IPS-18a (cell line): ENCODE results near the gene LGI1.

ENCODE experiments used
- H3K27ac ChIP-seq: one replicate; pipeline ENCODE4 v1.5.1; 2013; ENCODE audit warnings: low read length
- H3K27me3 ChIP-seq: one replicate; pipeline ENCODE4 v1.6.1; 2013; ENCODE audit warnings: mild to moderate bottlenecking, low read length; ENCODE audit not compliant: control insufficient read depth, insufficient read depth
- H3K36me3 ChIP-seq: one replicate; pipeline ENCODE4 v1.6.1; 2013; ENCODE audit warnings: low read depth, low read length; ENCODE audit not compliant: control insufficient read depth
- H3K4me1 ChIP-seq: one replicate; pipeline ENCODE4 v1.6.1; 2013; ENCODE audit warnings: low read depth, low read length; ENCODE audit not compliant: control insufficient read depth
- H3K4me3 ChIP-seq: one replicate; pipeline ENCODE4 v1.5.1; 2013; ENCODE audit warnings: low read length
- H3K9ac ChIP-seq: one replicate; pipeline ENCODE4 v1.6.1; 2013; ENCODE audit warnings: mild to moderate bottlenecking, low read length, moderate library complexity
- H3K9me3 ChIP-seq: one replicate; pipeline ENCODE4 v1.6.1; 2013; ENCODE audit warnings: low read depth, low read length; ENCODE audit not compliant: control insufficient read depth

The LGI1 gene

DNA sequence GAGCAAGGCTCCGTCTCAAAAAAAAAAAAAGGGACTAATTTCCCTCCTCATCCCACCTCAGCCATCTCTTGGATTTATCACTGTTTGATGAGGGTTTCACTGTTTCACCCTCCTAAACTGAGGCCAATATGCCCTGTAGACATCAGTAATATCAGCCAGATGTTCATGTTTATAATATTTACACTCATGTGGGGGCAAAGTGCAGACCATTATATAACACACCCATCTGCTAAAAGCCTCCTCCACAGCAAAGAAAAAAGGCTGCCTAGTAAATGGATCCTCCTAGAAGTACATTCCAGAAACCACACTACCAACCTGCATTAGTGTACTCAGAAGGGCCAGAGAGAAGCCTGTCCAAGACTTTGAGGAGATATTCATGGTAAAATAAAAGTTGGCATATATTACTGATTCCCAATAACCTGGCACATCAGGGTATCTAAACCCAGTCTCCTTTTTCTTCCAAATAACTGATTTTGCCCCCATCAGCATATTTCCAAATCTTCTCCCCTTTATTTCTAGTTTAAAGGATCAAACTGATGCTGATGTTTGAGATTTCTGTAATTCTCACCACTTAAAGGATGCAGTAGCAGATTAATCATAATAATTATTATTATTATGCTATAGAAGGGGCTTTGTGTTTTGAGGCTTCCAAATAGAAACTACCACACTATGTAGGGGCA lies 55.1 kb downstream of the LGI1 start:
- Histone ChIP-seq H3K4me3 (no peak overlapping the region), H3K36me3 (no peaks in the 10 kb centered on the region), H3K27me3 (peaks cover 14% of the 10 kb centered on the region), H3K4me1 (peaks cover 11% of the 10 kb centered on the region), H3K9me3 (no peaks in the 10 kb centered on the region), H3K27ac (no peak overlapping the region), H3K9ac (no peak overlapping the region)

DNA sequence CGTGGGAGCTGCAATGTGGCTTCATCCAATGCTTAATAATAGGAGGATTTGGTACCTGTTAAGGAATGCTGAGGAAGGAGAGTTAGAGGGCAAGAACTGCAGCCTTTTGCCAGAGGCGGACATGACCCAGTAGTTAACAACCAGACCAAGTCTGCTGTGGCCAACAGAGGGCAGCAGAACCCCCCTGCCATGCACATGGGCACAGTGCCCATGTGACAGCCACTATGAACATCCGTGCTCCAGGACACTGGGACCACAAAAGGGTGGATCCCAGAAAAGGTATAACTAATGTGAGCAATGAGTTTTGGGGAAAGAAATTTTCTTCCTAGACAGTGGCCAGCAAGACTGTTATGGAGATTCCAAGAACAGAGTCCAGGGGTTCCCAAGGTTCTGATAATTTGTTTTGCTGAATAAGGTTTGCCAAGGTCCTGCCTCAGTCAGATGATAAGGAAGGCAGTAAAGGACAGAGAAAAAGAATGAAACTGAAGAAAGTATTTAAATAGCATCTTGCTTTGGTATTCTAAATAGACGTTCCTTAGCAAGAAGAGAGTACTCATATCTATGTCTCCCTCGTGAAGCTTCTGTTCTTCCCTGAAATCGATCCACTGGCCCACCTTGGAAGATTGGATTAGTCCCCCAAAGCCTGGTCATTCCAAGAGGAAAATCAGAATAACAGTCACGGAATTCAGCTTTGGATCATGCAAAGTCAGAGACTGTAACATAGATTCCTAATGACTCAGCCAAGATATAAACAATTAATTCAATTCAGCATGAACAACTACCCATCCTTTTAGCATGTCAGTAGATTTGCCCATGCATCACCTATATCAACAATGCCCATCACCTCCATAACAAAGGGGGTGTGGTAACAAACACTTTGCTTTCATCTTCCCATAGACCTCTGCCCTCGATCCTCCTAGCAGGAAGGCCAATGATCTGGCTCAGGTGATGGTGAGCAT lies 56.0 kb downstream of the LGI1 start:
- H3K9ac ChIP-seq, result no peak overlapping the region
- no peaks in the 10 kb centered on the region for H3K36me3 ChIP-seq

DNA sequence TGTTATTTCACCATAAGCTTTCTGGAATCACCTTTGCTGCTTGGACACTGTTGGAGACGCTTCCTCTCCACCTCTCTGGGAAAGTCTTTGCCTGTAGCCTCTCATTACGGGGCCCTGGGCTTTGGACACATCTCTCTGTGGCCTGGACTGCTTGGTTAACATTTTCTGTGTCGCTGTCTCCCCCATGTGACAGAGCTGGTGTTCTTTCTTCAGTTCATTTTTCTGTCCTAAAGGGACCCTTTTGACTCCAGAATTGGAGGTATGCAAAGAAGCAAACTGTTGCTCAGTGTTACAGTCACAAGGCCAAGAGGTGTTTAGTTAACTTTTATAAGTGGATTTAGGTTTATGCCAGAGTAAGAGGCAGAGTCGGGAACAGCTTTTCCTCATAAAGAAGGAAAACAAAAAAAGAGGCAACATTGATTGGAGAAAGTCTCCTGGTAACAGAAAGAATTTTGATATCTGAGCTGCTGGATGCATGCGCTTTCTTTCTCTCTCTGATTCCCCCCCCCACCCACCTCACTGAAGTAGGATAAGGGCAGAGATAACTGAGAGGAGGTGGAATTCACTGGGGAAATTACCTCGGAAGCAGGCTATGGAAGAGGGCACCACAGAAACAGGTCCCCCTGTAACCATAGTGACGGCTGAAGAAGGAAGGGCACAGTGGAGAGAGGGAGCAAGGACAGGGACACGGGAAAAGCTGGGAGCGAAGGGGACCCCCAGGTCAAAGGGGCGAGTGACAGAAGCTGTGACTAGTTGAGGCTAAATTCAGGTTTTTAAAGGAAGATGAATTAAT lies 57.8 kb downstream of the LGI1 start:
- H3K4me3 ChIP-seq, result no peak overlapping the region
- peaks cover 11% of the 10 kb centered on the region for H3K4me1 ChIP-seq
- H3K27ac ChIP-seq, result no peak overlapping the region
- H3K9me3 ChIP-seq, result no peaks in the 10 kb centered on the region
- H3K36me3 ChIP-seq, result no peaks in the 10 kb centered on the region
- no peak overlapping the region for H3K9ac ChIP-seq
- H3K27me3 ChIP-seq, result peaks cover 14% of the 10 kb centered on the region

More for the DNA sequence above, 56.0 kb downstream of the LGI1 start:
- Histone ChIP-seq H3K4me1 (peaks cover 11% of the 10 kb centered on the region), H3K27ac (no peak overlapping the region), H3K9me3 (no peaks in the 10 kb centered on the region), H3K4me3 (no peak overlapping the region), H3K27me3 (peaks cover 14% of the 10 kb centered on the region)

DNA sequence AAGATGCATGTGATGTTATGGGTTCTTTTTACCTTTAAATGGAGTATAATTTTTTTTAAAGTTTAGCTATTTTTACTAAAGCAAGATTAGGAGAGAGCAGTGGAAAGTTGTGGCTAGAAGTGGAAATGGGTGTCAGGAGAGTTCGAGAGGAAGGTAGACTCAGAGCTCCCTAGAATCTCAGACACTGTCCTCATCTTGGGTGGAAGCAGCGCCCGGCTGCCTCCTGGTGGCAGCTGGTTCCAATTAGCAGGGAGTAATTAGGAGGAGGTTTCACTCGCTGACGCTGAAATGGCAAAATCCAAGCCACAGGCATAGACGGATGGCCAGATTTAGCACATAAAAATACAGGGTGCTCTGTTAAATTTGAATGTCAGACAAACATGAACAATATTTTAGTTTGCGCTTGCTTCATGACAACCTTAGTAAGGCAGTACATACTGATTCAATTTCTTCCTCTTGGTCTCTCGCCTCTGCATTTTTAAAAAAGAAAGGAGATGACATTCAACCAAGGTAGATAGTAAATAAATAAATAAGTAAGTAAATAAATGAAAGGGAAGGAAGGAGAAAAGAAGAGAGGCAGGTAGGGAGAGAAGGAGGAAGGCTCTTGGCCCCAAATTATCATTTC lies 58.5 kb downstream of the LGI1 start:
- H3K9me3 ChIP-seq, result no peaks in the 10 kb centered on the region
- H3K9ac ChIP-seq, result no peak overlapping the region
- H3K27ac ChIP-seq, result no peak overlapping the region
- H3K4me3 ChIP-seq, result no peak overlapping the region
- peaks cover 14% of the 10 kb centered on the region for H3K27me3 ChIP-seq
- peaks cover 11% of the 10 kb centered on the region for H3K4me1 ChIP-seq
- no peaks in the 10 kb centered on the region for H3K36me3 ChIP-seq

DNA sequence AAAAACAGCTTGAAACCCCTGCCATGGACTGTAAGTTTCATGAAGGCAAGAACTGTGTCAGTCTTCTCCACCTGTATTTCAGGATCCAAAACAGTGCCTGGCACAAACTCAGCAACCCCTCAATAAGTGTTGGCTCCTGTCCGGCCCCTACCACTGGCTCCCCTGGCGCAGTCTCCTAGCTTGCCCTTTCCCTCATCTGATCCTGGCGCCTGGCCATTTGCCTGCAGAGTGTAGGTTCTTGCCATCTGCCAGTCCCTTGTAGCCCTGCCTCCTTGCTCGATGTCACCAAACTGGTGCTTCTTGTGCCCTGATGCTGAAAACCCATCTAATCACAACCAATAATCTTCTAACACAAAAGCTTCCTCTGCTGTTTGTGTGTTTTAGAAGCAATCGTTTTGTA lies 60.4 kb downstream of the LGI1 start:
- H3K4me3 ChIP-seq, result no peak overlapping the region
- H3K9ac ChIP-seq, result no peak overlapping the region
- no peaks in the 10 kb centered on the region for H3K36me3 ChIP-seq
- peaks cover 14% of the 10 kb centered on the region for H3K27me3 ChIP-seq
- H3K27ac ChIP-seq, result no peak overlapping the region
- H3K9me3 ChIP-seq, result no peaks in the 10 kb centered on the region
- peaks cover 11% of the 10 kb centered on the region for H3K4me1 ChIP-seq

DNA sequence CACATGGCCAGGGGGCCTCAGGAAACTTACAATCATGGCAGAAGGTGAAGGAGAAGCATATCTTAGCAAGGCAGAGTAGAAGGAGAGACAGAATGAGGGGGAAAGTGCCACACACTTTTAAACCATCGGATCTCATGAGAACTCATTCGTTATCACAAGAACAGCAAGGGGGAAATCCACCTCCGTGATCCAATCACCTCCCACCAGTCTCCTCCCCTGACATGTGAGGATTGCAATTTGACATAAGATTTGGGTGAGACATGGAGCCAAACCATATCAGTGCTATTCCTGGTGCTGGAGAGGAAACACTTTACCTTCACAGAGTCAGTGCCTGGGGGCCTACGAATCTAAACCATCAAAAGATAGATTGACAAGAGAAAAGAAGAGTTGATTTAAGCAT lies 61.8 kb downstream of the LGI1 start:
- H3K9me3 ChIP-seq, result no peaks in the 10 kb centered on the region
- peaks cover 11% of the 10 kb centered on the region for H3K4me1 ChIP-seq
- H3K27ac ChIP-seq, result no peak overlapping the region
- H3K36me3 ChIP-seq, result no peaks in the 10 kb centered on the region
- H3K27me3 ChIP-seq, result peaks cover 14% of the 10 kb centered on the region
- H3K4me3 ChIP-seq, result no peak overlapping the region
- no peak overlapping the region for H3K9ac ChIP-seq

DNA sequence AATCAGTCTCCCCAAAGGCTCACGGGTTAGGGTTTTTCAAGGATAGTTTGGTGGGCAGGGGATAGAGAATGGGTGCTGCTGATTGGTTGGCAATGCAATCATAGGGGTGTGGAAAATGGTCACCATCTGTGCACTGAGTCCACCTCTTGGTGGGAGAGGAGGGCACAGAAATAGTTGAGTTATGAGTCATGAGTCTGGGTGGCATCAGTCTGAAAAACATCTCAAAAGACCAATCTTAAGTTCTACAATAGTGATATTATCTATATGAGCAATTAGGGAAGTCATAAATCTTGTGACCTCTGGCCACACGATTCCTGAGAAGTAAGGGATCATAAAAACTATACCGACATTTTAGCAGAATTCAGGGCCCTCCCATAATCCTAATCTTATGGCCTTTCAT lies 62.7 kb downstream of the LGI1 start:
- peaks cover 14% of the 10 kb centered on the region for H3K27me3 ChIP-seq
- H3K36me3 ChIP-seq, result no peaks in the 10 kb centered on the region
- H3K4me3 ChIP-seq, result no peak overlapping the region
- peaks cover 6% of the 10 kb centered on the region for H3K4me1 ChIP-seq
- no peak overlapping the region for H3K27ac ChIP-seq
- no peaks in the 10 kb centered on the region for H3K9me3 ChIP-seq
- H3K9ac ChIP-seq, result no peak overlapping the region

DNA sequence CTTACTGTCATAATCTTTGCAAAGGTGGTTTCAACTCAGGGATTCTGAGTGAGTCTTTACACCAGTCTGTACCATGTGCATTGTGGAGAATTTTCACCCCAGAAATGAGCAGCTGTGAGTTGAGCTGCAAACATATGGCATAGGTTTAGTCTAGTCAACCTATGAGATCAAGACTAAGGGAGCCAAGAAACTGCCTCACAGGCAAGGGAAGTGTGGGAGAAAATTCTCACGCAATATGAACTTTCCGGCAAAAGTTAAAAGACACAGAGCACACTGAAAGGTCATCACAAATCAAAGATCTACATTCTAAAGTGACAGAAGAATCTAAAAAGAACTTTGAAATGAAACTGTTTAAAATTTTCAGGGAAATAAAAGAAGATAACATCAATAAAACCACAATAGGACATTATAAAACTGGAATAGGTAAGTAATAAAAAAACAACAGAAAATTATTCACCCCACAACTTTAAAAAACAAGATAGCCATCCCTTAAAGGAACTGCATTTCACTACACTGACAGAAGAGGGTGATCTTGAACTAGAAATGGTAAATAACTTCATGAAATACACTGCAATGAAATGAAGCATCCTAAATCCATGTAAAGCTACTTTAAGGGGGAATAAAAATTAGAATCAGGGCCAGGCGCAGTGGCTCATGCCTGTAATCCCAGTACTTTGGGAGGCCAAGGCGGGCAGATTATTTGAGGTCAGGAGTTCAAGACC lies 63.5 kb downstream of the LGI1 start:
- H3K9me3 ChIP-seq, result no peaks in the 10 kb centered on the region
- no peak overlapping the region for H3K4me3 ChIP-seq
- no peak overlapping the region for H3K27ac ChIP-seq
- peaks cover 13% of the 10 kb centered on the region for H3K27me3 ChIP-seq
- H3K4me1 ChIP-seq, result peaks cover 3% of the 10 kb centered on the region
- no peaks in the 10 kb centered on the region for H3K36me3 ChIP-seq
- no peak overlapping the region for H3K9ac ChIP-seq

DNA sequence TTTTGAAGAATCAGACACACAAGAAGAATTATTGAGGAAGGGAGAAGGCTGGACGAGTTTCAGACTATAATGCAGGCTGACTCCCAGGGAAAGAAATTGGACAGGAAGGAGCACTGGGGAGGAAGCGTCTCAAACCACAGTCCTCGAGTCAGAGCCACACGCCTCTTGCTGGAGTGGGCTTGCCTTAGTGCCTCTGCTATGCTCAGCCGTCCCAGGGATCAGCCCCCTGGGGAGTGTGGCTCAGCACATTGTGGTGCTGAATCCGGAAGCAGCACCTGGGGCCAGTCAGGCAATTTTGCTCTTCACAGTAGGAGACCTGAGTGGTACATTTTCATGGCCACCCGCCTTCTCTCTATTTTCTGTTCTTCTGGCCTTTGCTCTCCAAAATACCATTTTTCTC lies 68.6 kb downstream of the LGI1 start:
- no peaks in the 10 kb centered on the region for H3K36me3 ChIP-seq
- no peaks in the 10 kb centered on the region for H3K9me3 ChIP-seq
- peaks cover 4% of the 10 kb centered on the region for H3K4me1 ChIP-seq
- no peak overlapping the region for H3K27ac ChIP-seq
- no peak overlapping the region for H3K4me3 ChIP-seq
- H3K27me3 ChIP-seq, result no peaks in the 10 kb centered on the region
- H3K9ac ChIP-seq, result no peak overlapping the region

DNA sequence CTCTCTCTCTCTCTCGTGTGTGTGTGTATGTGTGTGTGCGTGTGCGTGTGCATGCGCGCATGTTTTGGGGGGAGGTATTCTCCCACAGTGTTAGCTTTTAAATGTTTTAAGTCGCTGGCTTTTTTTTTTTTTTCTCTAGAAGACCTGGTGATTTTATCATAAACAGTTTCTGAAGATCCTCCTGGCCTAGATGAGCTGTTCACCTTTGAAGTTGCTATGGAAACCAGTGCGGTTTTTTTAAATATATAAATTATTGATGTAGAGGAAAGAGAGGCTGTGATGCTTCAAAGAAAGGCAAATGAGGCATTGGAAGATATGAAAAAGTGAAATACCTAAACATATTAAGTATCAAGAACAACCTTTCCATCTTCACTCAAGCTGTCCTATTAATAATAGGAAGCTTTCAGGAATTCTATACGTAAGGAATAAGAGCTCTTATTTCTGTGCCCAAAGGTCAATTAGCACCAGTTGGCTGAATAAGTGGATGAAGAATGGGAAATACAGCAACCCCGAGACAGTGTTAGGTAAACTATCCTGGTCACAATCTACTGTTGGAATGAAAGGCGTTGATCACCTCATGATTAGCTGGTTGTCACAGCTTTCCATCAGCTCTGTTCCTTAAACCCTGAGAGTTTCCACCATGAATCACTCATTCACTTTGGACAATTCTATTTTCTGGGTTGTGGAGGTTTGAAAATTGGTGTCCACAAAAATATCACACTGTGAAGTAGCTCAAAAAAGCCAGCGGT lies 69.5 kb downstream of the LGI1 start:
- Histone ChIP-seq H3K27ac (no peak overlapping the region), H3K27me3 (no peaks in the 10 kb centered on the region), H3K4me3 (no peak overlapping the region), H3K4me1 (peaks cover 4% of the 10 kb centered on the region), H3K36me3 (no peaks in the 10 kb centered on the region), H3K9ac (no peak overlapping the region), H3K9me3 (no peaks in the 10 kb centered on the region)
